HEK293 (cell line): ENCODE data around the gene ZBED4.

Experiments used
- CTCF ChIA-PET: fragments of 350-600 bp; formaldehyde crosslinking; extraction: SDS; loops from one replicate; lab custom pipeline; 2021; ENCODE audit warnings: antibody characterized with exemption; lab: Yijun Ruan, JAX
- POLR2A ChIA-PET: fragments of 300-600 bp; formaldehyde crosslinking; extraction: SDS; loops from one replicate; lab custom pipeline; 2020; ENCODE audit warnings: antibody characterized with exemption, inconsistent platforms; lab: Yijun Ruan, JAX
- H3K27ac ChIP-seq: fragments of 200-500 bp; sonication (Bioruptor generic); 2 replicates; pipeline ENCODE4 v1.5.1; 2014; ENCODE audit warnings: low read depth, low read length, control low read depth, inconsistent platforms; ENCODE audit errors: extremely low read depth
- H3K36me3 ChIP-seq, 2 experiments: fragments of 200-500 bp in 1 of 2; sonication (Bioruptor generic) in 1 of 2; 1 replicate in 1 of 2; 2 replicates in 1 of 2; pipeline ENCODE4 v1.5.1; 2014 to 2017; ENCODE audit warnings: inconsistent platforms in 2 of 2, low read length in 2 of 2; ENCODE audit not compliant: control insufficient read depth in 2 of 2, insufficient read depth in 1 of 2
- H3K4me1 ChIP-seq: fragments of 200-500 bp; sonication (Bioruptor generic); 2 replicates; pipeline ENCODE4 v1.5.1; 2014; ENCODE audit warnings: mild to moderate bottlenecking, low read length, inconsistent platforms; ENCODE audit not compliant: control insufficient read depth, insufficient read depth
- H3K4me3 ChIP-seq: 2 replicates; pipeline ENCODE4 v1.5.1; 2011; ENCODE audit warnings: low read depth, mild to moderate bottlenecking, control low read depth, low read length, moderate library complexity
- H3K9me3 ChIP-seq: fragments of 200-500 bp; sonication (Bioruptor generic); 2 replicates; pipeline ENCODE4 v1.5.1; 2014; ENCODE audit warnings: low read depth, low read length, inconsistent platforms; ENCODE audit not compliant: control insufficient read depth, insufficient read depth
- BCL11B ChIP-seq: fragments of 450-650 bp; formaldehyde crosslinking; IDR thresholded peaks from 2 replicates; pipeline ENCODE4 v1.5.1; 2016; ENCODE audit warnings: low read depth, missing biosample characterization, missing genetic modification characterization
- HIC1 ChIP-seq: fragments of 450-650 bp; formaldehyde crosslinking; IDR thresholded peaks from 2 replicates; pipeline ENCODE4 v1.5.1; 2016; ENCODE audit warnings: missing biosample characterization, missing genetic modification characterization
- MEIS1 ChIP-seq: sonication (generic); formaldehyde crosslinking; IDR thresholded peaks from 2 replicates; pipeline ENCODE4 v1.8.1; 2022; ENCODE audit warnings: missing genetic modification reagents, mild to moderate bottlenecking, borderline replicate concordance
- OSR2 ChIP-seq: fragments of 450-650 bp; formaldehyde crosslinking; IDR thresholded peaks from 2 replicates; pipeline ENCODE4 v1.5.1; 2016; ENCODE audit warnings: missing biosample characterization, missing genetic modification characterization
- SALL2 ChIP-seq: fragments of 450-650 bp; formaldehyde crosslinking; IDR thresholded peaks from 2 replicates; pipeline ENCODE4 v1.5.0; 2017; ENCODE audit warnings: missing biosample characterization, mild to moderate bottlenecking, missing genetic modification characterization, borderline replicate concordance
- TCF7L2 ChIP-seq: IDR thresholded peaks from 2 replicates; pipeline ENCODE4 v1.6.1; 2011; ENCODE audit warnings: low read depth, mild to moderate bottlenecking, inconsistent platforms, low read length, moderate library complexity, borderline replicate concordance
- ZBTB44 ChIP-seq: fragments of 450-650 bp; IDR thresholded peaks from 2 replicates; pipeline ENCODE4 v1.5.1; 2018; ENCODE audit warnings: missing biosample characterization, mild to moderate bottlenecking, missing genetic modification characterization
- ZBTB49 ChIP-seq: fragments of 450-650 bp; formaldehyde crosslinking; IDR thresholded peaks from 2 replicates; pipeline ENCODE4 v1.5.1; 2016; ENCODE audit warnings: missing biosample characterization, missing genetic modification characterization, low read depth
- ZNF133 ChIP-seq: fragments of 450-650 bp; formaldehyde crosslinking; IDR thresholded peaks from 2 replicates; pipeline ENCODE4 v1.5.1; 2016; ENCODE audit warnings: missing biosample characterization, missing genetic modification characterization
- ZNF18 ChIP-seq: fragments of 450-650 bp; formaldehyde crosslinking; IDR thresholded peaks from 2 replicates; pipeline ENCODE4 v1.5.1; 2016; ENCODE audit warnings: missing biosample characterization, missing genetic modification characterization
- ZNF292 ChIP-seq: fragments of 450-650 bp; formaldehyde crosslinking; IDR thresholded peaks from 2 replicates; pipeline ENCODE4 v1.5.1; 2016; ENCODE audit warnings: low read depth, missing biosample characterization, missing genetic modification characterization, borderline replicate concordance
- ZNF354C ChIP-seq: fragments of 450-650 bp; formaldehyde crosslinking; IDR thresholded peaks from 2 replicates; pipeline ENCODE4 v1.5.1; 2016; ENCODE audit warnings: missing biosample characterization, missing genetic modification characterization, low read depth, borderline replicate concordance
- ZNF514 ChIP-seq: fragments of 450-650 bp; formaldehyde crosslinking; IDR thresholded peaks from 2 replicates; pipeline ENCODE4 v1.5.1; 2016; ENCODE audit warnings: missing biosample characterization, missing genetic modification characterization
- ZNF624 ChIP-seq: fragments of 450-650 bp; formaldehyde crosslinking; IDR thresholded peaks from 2 replicates; pipeline ENCODE4 v1.5.1; 2017; ENCODE audit warnings: missing biosample characterization, missing genetic modification characterization
- ZNF704 ChIP-seq: fragments of 450-650 bp; formaldehyde crosslinking; IDR thresholded peaks from 2 replicates; pipeline ENCODE4 v1.5.1; 2016; ENCODE audit warnings: missing biosample characterization, missing genetic modification characterization
- ZNF76 ChIP-seq: fragments of 450-650 bp; formaldehyde crosslinking; IDR thresholded peaks from 2 replicates; pipeline ENCODE4; 2016; ENCODE audit warnings: low read depth, missing biosample characterization, missing genetic modification characterization, borderline replicate concordance
- ZSCAN4 ChIP-seq: fragments of 450-650 bp; formaldehyde crosslinking; IDR thresholded peaks from 2 replicates; pipeline ENCODE4 v1.5.1; 2017; ENCODE audit warnings: missing biosample characterization, missing genetic modification characterization

Gene ZBED4

GRCh38 chr22:49901457-49901856, 47.8 kb downstream of the ZBED4 start:
- Histone ChIP-seq H3K36me3 (peaks cover 4 to 62% of the 10 kb centered on the region in 2 experiments; a peak in 2 of 3 replicates), H3K27ac (no peak overlapping the region), H3K4me1 (no peaks in the 10 kb centered on the region), H3K9me3 (no peaks in the 10 kb centered on the region), H3K4me3 (no peak overlapping the region)
- POLR2A ChIA-PET: no interaction called here
- TF ChIP-seq ZNF354C (tag by site-specific recombination) (no peak), MEIS1 (CRISPR knock-in tag) (no peak), ZNF18 (peak; percentile 87)
- CTCF ChIA-PET: no interaction called here

GRCh38 chr22:49903322-49904039, 49.8 kb downstream of the ZBED4 start:
- TF ChIP-seq TCF7L2: no peak
- TF ChIP-seq ZNF704 (tag by site-specific recombination): no peak
- 0 out of 2 replicates have a peak, but pooled peaks have one; percentile 25 for TF ChIP-seq OSR2
- TF ChIP-seq ZBTB44: no peak
- no peak for TF ChIP-seq HIC1 (tag by site-specific recombination)
- Histone ChIP-seq H3K4me1 (no peaks in the 10 kb centered on the region), H3K27ac (no peak overlapping the region), H3K4me3 (no peak overlapping the region), H3K9me3 (no peaks in the 10 kb centered on the region), H3K36me3 (peaks cover 0 to 76% of the 10 kb centered on the region in 2 experiments; a peak in 2 of 3 replicates)
- ChIA-PET POLR2A (interaction anchor here (1.2 kb wide), 1 partner anchor 15 kb away, joined by 3 read pairs; the partner anchor contains the start of genes ALG12 and CRELD2), CTCF (no interaction called here)

GRCh38 chr22:49904040-49904369, 50.4 kb downstream of the ZBED4 start:
- H3K4me3 ChIP-seq: no peak overlapping the region
- TF ChIP-seq ZBTB49 (tag by site-specific recombination) (no peak), BCL11B (tag by site-specific recombination) (no peak), ZSCAN4 (tag by site-specific recombination) (no peak), ZNF76 (tag by site-specific recombination) (no peak), ZNF133 (tag by site-specific recombination) (no peak), ZNF624 (tag by site-specific recombination) (no peak), SALL2 (tag by site-specific recombination) (no peak), ZNF704 (tag by site-specific recombination) (no peak), ZNF514 (tag by site-specific recombination) (no peak), ZNF292 (no peak)
- TF ChIP-seq, all 188 proteins: peak for 0
- Histone ChIP-seq H3K27ac (no peak overlapping the region), H3K4me1 (no peaks in the 10 kb centered on the region), H3K36me3 (peaks cover 0 to 78% of the 10 kb centered on the region in 2 experiments; a peak in 2 of 3 replicates), H3K9me3 (no peaks in the 10 kb centered on the region)
- CTCF ChIA-PET: no interaction called here
- POLR2A ChIA-PET: interaction anchor here (1.2 kb wide), 1 partner anchor 14 kb away, joined by 3 read pairs; the partner anchor contains the start of genes ALG12 and CRELD2
